Iris pigment epithelial cell (primary cell): ENCODE results near the gene ATP6V1C2.
"Not testable (repeated sequence)": the region's sequence is repeated elsewhere in the genome, so short reads cannot be mapped to it uniquely, and the experiment has no call there.

Experiments
- DNase-seq: peaks from one replicate; pipeline ENCODE4 v3.0.0-alpha.2; 2011; ENCODE audit warnings: low read depth

The ATP6V1C2 gene

GRCh38 chr2:10768063-10768507, 46.7 kb downstream of the ATP6V1C2 start:
- DNase-seq, result no peak

DNA sequence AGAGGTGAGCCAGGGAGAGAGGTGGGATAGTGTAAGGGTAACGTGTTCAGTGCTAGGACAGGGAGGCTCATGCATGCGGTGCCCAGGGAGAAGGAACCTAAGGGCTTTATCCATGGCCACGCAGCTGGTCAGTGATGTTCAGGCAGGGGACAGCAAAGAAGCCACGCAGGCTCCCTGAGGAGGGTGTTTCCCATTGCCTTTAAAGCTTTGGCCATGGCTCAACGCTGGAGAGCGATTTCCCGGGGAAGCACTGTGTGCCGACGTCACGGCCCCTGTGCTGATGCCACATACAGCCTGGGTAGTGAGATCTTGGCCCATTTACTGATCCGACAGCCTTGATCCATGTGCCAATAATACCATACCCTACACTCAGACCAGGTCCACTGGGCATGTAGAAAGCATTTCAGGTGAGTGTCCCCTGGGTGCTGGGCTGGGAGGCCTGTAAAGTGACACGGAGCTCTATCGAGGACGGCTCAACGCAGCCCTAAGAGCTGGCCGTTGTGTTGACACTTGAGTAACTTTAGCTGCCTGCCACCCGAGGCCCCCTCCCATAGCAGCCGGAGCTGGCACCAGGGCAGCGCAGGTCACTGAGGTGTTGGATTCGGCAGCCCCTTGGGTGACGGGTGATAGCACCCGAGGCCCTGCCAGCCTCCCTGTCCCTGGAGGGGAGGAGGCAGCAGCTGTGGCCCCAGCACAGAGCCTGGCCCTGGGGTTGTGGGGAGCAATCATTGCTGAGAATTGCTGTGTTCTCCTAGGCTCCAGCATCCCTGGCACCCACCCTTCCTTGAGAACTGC, 49.7 kb downstream of the ATP6V1C2 start:
- DNase-seq, result no peak

DNA sequence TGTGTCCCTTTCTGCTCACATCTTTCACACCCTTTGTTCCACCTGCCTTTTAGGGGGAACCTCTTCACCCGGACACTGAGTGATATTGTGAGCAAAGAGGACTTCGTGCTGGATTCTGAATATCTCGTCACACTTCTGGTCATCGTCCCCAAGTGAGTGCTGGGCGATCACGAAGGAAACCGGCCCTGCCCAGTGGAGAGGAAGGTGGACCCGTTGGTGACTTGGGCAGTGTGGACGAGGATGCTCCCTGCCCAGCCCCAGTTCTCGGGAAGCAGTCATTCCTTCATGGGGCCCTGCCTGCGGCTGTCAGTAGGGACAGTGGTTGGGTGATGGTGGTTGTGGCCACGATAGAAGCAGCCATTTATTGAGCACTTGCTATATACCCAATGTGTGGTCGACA, 50.4 kb downstream of the ATP6V1C2 start:
- no peak for DNase-seq

DNA sequence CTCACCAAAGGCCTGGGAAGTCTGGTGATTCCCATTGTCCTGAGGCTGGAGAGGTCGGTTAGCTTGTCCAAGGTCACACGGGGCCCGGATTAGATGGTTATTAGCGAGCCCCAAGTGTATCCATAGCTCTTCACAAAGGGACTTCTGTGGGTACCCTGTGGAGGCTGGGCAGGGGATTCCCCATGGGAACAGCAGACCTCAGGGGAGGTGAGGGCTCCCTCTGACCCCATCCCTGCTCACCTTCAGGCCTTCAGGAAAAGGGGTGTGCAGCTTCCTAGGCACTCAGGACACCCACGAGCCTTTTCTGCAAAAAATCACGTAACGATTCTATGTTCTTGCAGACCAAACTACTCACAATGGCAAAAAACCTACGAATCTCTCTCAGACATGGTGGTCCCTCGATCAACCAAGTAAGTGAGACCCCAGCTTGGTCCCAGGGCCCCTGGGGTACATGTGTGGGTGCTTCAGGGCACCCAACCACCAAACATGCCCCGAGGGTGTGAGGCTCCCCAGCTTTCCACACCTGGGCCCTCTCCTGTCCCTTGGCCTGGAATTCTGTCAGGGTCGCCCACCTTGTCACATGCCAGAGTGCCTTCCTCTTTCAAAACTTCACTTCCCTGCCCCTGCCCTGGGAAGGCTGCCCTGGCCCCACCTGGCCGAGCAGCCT, 50.9 kb downstream of the ATP6V1C2 start:
- DNase-seq, result no peak

GRCh38 chr2:10772868-10773215, 51.4 kb downstream of the ATP6V1C2 start:
- no peak for DNase-seq

- no peak for DNase-seq
Measured at GRCh38 chr2:10773821-10774341, 52.5 kb downstream of the ATP6V1C2 start.

GRCh38 chr2:10774394-10774793, 53.0 kb downstream of the ATP6V1C2 start:
- DNase-seq, result no peak

DNA sequence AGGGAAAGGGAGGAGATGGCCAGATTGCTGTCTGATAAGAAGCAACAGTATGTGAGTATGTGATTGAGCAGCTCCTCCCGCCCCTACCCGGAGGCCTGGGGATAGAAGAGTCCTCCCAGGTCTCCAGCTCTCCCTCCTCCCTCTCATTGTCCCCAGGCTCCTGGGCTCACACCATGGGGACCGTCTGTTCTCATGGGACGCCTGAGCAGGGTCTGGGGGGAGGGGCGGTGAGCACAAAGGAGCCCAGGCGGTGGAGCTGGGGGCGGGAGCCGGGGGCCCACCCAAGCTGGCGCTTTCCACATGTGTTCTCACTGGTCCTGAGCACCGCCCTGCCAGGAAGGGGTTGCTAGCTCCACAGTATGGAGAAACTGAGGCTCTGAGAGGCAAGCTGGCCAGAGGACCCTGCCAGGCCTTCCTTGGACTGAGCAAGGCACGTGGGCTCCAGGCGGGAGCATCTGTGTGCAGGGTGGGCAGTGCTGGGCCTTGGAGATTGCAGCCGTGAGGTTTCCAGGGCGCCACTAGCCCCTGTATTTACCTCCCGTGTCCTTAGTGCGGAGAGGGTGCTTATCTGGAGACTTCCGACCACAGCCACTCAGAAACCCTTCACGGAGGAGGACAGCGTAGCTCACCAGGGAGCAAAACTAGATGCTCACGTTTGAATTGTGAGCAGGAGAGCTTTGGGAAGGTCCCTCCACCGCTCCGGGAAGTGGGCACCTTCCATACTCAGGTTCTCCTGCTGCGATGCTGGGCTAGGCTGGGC, 53.8 kb downstream of the ATP6V1C2 start:
- DNase-seq, result no peak

- no peak for DNase-seq
Measured at GRCh38 chr2:10775831-10776230, 54.4 kb downstream of the ATP6V1C2 start.

- no peak for DNase-seq
Measured at GRCh38 chr2:10776231-10776977, 55.0 kb downstream of the ATP6V1C2 start.

DNA sequence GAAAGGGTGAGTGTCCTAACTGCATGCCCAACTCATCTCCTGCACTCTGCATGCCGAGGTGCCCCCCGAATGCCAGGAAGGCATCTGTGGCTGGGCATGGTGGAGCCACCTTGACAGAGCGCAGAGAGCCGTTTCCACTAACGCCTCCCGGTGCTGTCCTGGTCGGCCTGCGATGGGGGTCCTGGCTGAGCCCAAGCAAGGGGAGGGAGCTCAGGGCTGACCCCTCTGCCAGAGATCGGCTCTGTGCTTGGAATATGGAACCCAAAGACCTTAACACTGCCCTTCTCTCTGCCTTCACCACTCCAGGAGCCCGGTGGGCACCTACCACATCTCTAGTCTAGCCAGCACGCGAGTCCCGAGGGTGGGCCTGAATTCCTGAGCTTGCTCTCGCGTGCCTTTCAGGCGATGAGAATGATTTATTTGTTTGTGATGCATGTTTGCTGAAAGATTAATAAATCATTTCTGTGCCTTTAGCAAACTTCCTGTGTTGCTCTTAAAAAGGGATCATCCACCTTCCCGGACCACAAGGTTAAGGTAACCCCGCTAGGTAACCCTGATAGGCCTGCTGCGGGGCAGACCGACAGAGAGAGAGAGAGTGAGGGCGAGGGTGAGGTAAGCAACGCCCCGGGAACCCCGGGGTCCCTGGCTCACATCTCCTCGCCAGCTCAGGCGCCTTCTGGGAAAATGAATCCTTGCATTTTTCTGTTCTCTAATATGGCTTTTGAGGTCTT, 55.8 kb downstream of the ATP6V1C2 start:
- DNase-seq, result no peak

DNA sequence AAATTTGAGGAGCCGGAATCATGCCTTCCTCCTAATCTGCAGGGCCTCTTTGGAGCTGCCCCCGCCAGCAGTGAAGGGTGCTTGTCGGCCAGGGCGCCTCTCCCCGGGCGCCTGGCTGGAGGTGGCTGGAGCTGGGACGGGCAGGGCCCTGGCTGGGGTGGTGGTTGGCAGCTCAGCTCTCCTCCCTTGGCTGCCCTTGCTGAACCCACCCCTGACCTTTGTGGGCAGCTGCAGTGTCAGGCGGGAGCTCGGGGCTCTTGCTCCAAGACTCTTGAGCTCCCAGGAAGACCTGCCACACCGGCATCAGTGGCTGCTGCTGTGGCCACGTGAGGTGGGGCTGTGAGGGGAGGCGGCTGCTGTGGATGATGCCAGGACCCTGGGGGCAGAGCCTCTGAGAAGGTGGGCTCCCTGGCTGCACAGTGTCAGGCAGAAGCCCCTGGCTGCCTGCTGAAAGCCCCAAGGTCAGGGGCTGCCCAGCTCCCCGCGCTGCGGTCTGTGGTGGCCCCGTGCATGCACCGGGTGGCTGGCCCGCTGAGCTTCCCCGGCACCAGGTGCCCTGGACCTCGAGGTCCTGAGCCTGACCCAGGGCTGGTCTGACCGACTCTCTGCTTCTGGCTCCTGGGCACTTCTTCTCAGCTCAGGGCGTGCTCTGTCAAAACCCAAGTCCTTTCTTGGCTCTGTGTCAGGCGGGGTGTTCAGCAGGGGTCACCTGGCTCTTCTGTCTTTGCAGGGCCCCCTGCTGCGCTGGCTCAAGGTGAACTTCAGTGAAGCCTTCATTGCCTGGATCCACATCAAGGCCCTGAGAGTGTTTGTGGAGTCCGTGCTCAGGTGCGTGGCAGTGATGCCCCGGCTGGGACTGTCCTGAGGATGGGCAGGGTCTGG, 56.7 kb downstream of the ATP6V1C2 start:
- no peak for DNase-seq

DNA sequence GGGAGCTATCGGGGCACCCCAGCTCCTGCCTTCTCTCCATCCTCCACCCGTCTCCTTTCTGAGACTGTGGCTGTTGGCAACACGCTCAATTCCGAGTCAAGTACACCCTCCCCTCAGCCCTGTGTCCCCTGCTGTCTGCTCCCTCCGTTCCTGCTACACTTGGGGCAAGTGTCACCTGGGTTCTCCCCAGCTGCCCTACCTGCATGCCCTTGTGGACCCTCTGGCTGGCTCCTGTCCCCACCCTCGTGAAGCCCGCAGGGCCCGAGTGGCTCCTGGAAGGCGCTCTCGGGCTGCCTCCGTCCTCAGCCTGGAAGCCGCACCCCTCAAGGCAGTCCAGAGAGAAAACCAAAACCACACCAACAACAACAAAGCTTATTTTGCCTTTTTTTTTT, 57.3 kb downstream of the ATP6V1C2 start:
- DNase-seq, result no peak

- no peak for DNase-seq
Measured at GRCh38 chr2:10779776-10780490, 58.5 kb downstream of the ATP6V1C2 start.

- DNase-seq, result no peak
Measured at GRCh38 chr2:10780491-10780820, 59.0 kb downstream of the ATP6V1C2 start.

DNA sequence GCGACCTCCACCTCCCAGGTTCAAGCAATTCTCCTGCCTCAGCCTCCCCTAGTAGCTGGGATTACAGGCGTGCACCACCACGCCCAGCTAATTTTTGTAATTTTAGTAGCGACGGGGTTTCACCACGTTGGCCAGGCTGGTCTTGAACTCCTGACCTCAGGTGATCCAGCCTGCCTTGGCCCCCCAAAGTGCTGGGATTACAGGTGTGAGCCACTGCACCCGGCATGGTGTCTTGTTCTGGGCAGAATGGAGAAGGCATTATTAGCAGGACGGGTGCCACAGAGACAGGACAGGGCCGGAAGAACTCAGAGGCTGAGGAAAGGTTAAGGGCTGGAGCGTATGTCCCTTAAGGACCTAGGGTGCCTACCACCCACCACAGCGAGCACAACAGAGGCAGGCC, 59.4 kb downstream of the ATP6V1C2 start:
- DNase-seq, result not testable (repeated sequence)

DNA sequence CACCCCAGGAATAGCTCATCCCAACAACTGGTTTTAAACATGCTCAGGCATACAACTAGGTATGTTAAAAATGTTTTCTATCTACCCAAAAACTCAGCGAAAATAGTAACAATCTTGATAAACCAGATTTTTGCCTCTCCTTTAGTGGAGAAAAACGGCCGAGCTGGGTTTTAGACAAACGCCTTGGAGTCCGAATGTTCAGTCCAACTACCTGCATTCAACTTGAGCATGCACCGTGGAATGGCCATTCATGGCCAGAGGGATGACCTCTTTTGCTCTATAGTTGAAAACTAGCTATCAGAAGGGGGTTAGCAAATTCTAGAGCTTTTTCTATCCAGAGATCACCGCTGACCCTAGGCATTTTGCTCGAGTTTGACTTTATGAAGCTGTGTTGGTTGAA, 60.3 kb downstream of the ATP6V1C2 start:
- no peak for DNase-seq

DNA sequence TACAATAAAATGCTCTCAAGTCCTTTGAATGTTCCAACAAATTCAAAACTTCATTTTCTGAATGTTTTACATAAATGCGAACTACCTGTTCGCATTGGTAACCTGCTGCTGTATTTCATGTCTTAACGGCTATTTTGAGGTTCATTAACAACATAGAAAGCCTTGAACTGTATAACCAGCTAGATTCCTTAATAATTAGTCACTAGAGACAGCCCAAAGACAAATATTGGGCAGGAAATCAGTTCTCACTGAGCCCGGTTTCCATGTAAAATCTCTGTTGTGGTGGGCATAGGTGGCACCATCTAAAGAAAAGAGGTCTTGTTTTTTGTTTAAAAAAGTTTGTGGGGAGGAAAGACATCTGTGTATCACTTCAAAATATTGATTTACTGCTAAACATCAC, 62.0 kb downstream of the ATP6V1C2 start:
- DNase-seq, result peak; percentile 25

- DNase-seq, result no peak
Measured at GRCh38 chr2:10784719-10785118, 63.3 kb downstream of the ATP6V1C2 start.

DNA sequence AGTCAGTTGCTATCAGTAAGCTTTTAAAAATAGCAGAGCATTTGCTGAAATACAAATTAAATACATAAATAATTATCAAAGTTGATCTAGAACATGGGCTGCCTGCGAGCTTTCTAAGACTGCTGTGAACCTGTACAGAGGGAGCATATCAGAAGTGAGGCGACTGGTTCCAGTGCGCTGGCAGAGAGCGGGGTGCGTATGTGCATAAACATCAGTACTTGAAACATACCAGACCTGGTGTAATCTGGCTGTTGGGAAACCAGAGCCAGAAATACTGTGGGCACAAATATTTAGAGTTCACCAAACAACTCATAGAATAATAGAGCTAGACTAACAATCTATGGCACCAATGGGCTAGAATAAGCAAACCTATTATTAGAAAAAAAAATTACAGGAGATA, 63.8 kb downstream of the ATP6V1C2 start:
- DNase-seq, result no peak
